H1 (cell line): ENCODE results near the gene MAML1. TPM values are rescaled to one million over a fixed set of nuclear protein-coding genes. Genes with fewer than 3 reads are reported as not detected.

Source experiments
- ATF2 ChIP-seq: IDR thresholded peaks from 2 replicates; pipeline ENCODE4 v1.6.1; 2012; ENCODE audit warnings: low read length, inconsistent platforms
- ATF3 ChIP-seq: IDR thresholded peaks from 2 replicates; pipeline ENCODE4 v1.6.1; 2011; ENCODE audit warnings: low read depth, mild to moderate bottlenecking, low read length; ENCODE audit not compliant: insufficient read depth
- BACH1 ChIP-seq: IDR thresholded peaks from 2 replicates; pipeline ENCODE4 v1.6.1; 2012; ENCODE audit warnings: low read length, improper control_type of control experiment
- CBX8 ChIP-seq: fragments of 300-800, 300-1000 bp; sonication (generic); IDR thresholded peaks from 2 replicates; pipeline ENCODE4 v1.7.1; 2016; ENCODE audit warnings: low read depth, low read length, borderline replicate concordance
- EZH2 ChIP-seq: fragments of 200-600 bp; sonication (generic); IDR thresholded peaks from 2 replicates; pipeline ENCODE4 v1.7.1; 2012; ENCODE audit warnings: low read depth, mild to moderate bottlenecking, moderate library complexity, low read length, inconsistent platforms; ENCODE audit not compliant: severe bottlenecking
- HDAC6 ChIP-seq: IDR thresholded peaks from one replicate; pipeline ENCODE4 v1.7.1; 2012; ENCODE audit warnings: low read depth, mild to moderate bottlenecking, inconsistent platforms, low read length, moderate library complexity
- JUND ChIP-seq: IDR thresholded peaks from 2 replicates; pipeline ENCODE4 v1.6.1; 2011; ENCODE audit warnings: mild to moderate bottlenecking, improper control_type of control experiment, low read length
- KDM1A ChIP-seq: fragments of 200-600, 300-600 bp; sonication (generic); IDR thresholded peaks from 2 replicates; pipeline ENCODE4 v1.7.1; 2016; ENCODE audit warnings: mild to moderate bottlenecking, low read length, borderline replicate concordance
- POLR2AphosphoS5 ChIP-seq: IDR thresholded peaks from 2 replicates; pipeline ENCODE4 v1.6.1; 2011; ENCODE audit warnings: low read depth, low read length
- RAD21 ChIP-seq, 2 experiments: IDR thresholded peaks in 1 of 2; conservative IDR thresholded peaks in 1 of 2; 2 replicates each; pipeline ENCODE4 v1.6.1; 2011; ENCODE audit warnings: low read depth in 2 of 2, low read length in 2 of 2, improper control_type of control experiment in 1 of 2, inconsistent platforms in 1 of 2, mild to moderate bottlenecking in 1 of 2, moderate library complexity in 1 of 2
- SIN3A ChIP-seq, 2 experiments: IDR thresholded peaks in 1 of 2; conservative IDR thresholded peaks in 1 of 2; 2 replicates each; pipeline ENCODE4 v1.6.1; 2011 to 2012; ENCODE audit warnings: low read length in 2 of 2, improper control_type of control experiment in 1 of 2, low read depth in 1 of 2, mild to moderate bottlenecking in 1 of 2
- SIRT6 ChIP-seq: IDR thresholded peaks from one replicate; pipeline ENCODE4 v1.7.1; 2012; ENCODE audit warnings: low read length, inconsistent platforms
- SP4 ChIP-seq: IDR thresholded peaks from 2 replicates; pipeline ENCODE4 v1.6.1; 2012; ENCODE audit warnings: low read length, inconsistent platforms
- SRF ChIP-seq: IDR thresholded peaks from 2 replicates; pipeline ENCODE4 v1.6.1; 2011; ENCODE audit warnings: mild to moderate bottlenecking, low read depth, low read length, moderate library complexity
- TAF1 ChIP-seq: IDR thresholded peaks from 2 replicates; pipeline ENCODE4 v1.6.1; 2011; ENCODE audit warnings: mild to moderate bottlenecking, low read depth, low read length
- TEAD4 ChIP-seq: IDR thresholded peaks from 2 replicates; pipeline ENCODE4 v1.6.1; 2012; ENCODE audit warnings: low read depth, low read length, inconsistent platforms, mixed read lengths
- polyA plus RNA-seq, 7 experiments: library from polyadenylated mRNA; depleted of rRNA in 3 of 7; stranded (reverse) in 5 of 7; unstranded in 2 of 7; fragments of >200 nt in 5 of 7; fragments of 200-250 nt in 2 of 7; gene quantifications; 1 replicate in 5 of 7; 2 replicates in 1 of 7; 4 replicates in 1 of 7; pipeline versions ENCODE4 v1.2.1 to v1.2.3, GENCODE V29; 2011 to 2013; ENCODE audit warnings: missing spikeins in 2 of 7, mixed read lengths in 2 of 7
- total RNA-seq: library from RNA; stranded (reverse); fragmentation: NEBNext Ultra II Directional; extraction: Animal tissue kit (Norgen Biotek cat#: 25700); gene quantifications from 2 replicates; pipeline ENCODE4 v1.2.1, GENCODE V29; 2021

Gene MAML1
- total and polyA plus RNA-seq, 2 of the 8 experiments (the other 6 are each of a cell fraction or from before 2014, with no cell fraction given), result 17.1 to 41.9 TPM

GRCh38 chr5:179732412-179732917 is at the start of gene MAML1 (continued):
- TF ChIP-seq SIRT6 (no peak), SIN3A (conservative IDR thresholded peaks at IDR 0.05 in 1 of 2, IDR thresholded peaks at IDR 0.05 in 1 of 2; ENCODE audit: low read depth in 1 of 2, low read length in 2 of 2) (no peak), TAF1 (peak; percentile 98), SP4 (peak; percentile 28; the same call in 1 of the 2 replicates), ATF3 (no peak), SRF (no peak), POLR2AphosphoS5 (peak; percentile 45; the same call in 1 of the 2 replicates), RAD21 (IDR thresholded peaks at IDR 0.05 in 1 of 2, conservative IDR thresholded peaks at IDR 0.05 in 1 of 2; ENCODE audit: low read depth in 2 of 2, low read length in 2 of 2) (no peak), JUND (no peak; the same call in 1 of the 2 replicates), KDM1A (no peak), CBX8 (no peak), BACH1 (no peak), EZH2 (no peak), TEAD4 (peak; percentile 48; the same call in 1 of the 2 replicates), HDAC6 (no peak), ATF2 (no peak)
